ENCODE results near the gene ZFP14. TPM values are rescaled to one million over a fixed set of nuclear protein-coding genes. Genes with fewer than 3 reads are reported as not detected.

Gene ZFP14
- polyA plus RNA-seq, 2 of the 4 experiments (the other 2 are of a cell fraction) = 3.3 to 7.1 TPM

DNA sequence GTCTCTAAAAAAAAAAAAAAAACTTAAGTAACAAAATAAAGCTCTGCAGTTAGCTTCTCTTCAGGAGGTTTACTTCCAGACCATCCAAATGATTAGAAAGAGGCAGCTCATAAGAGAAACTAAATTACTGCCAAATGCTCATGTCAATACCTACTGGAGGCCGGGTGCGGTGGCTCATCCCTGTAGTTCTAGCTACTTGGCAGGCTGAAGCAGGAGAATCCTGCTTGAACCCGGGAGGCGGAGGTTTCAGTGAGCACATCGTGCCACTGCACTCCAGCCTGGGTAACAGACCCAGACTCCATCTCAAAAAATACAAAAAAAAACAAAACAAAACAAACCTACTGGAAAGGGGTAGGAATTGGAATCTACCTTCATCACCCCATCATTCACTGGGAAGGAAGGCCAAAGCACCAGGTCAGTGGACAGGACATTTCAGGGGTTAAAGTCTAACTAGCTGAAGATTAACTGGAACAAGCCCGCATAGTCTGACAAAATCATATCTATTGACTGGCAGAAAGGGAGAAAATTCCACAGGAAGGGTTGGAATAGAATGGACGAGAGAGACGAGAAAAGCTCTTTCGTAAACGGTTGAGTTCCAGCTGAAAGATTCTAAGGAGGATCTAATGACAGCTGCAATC lies 1.3 kb downstream of the ZFP14 start:
- peak overlapping the region; percentile 61 for H3K4me3 ChIP-seq
- DNase-seq (ENCODE audit: low read depth in 1 of 2, low spot score in 1 of 2) (no peak), ATAC-seq (no peak), FAIRE-seq (peak; percentile 28)
- peaks cover 5% of the 10 kb centered on the region; the same call in 2 of the 3 replicates for H3K4me1 ChIP-seq
- TF ChIP-seq, protein P1, sequence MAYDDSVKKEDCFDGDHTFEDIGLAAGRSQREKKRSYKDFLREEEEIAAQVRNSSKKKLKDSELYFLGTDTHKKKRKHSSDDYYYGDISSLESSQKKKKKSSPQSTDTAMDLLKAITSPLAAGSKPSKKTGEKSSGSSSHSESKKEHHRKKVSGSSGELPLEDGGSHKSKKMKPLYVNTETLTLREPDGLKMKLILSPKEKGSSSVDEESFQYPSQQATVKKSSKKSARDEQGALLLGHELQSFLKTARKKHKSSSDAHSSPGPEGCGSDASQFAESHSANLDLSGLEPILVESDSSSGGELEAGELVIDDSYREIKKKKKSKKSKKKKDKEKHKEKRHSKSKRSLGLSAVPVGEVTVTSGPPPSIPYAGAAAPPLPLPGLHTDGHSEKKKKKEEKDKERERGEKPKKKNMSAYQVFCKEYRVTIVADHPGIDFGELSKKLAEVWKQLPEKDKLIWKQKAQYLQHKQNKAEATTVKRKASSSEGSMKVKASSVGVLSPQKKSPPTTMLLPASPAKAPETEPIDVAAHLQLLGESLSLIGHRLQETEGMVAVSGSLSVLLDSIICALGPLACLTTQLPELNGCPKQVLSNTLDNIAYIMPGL (CRISPR knock-in tag; IDR thresholded peaks at IDR 0.05; ENCODE audit: borderline replicate concordance) = no peak
- TF ChIP-seq ZNF302 (CRISPR knock-in tag; IDR thresholded peaks at IDR 0.05) = no peak
- TF ChIP-seq, protein P2, sequence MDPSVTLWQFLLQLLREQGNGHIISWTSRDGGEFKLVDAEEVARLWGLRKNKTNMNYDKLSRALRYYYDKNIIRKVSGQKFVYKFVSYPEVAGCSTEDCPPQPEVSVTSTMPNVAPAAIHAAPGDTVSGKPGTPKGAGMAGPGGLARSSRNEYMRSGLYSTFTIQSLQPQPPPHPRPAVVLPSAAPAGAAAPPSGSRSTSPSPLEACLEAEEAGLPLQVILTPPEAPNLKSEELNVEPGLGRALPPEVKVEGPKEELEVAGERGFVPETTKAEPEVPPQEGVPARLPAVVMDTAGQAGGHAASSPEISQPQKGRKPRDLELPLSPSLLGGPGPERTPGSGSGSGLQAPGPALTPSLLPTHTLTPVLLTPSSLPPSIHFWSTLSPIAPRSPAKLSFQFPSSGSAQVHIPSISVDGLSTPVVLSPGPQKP (IDR thresholded peaks at IDR 0.05; ENCODE audit: low read depth, low read length) = no peak
- CTCF ChIA-PET = interaction anchor here (0.6 to 3.7 kb wide), 4 partner anchors 9 to 795 kb away, joined by 3 to 14 read pairs (median 10); partner anchors contain the start of genes ZNF260 and ZNF585A
- 81% methylated on average over 10 of the region's 10 CpGs for WGBS (ENCODE audit: missing lambda C conversion rate)
- H3K4me2 ChIP-seq = peak overlapping the region; percentile 94
- H3K27ac ChIP-seq = no peak overlapping the region
- peaks cover 79% of the 10 kb centered on the region for H3K9me3 ChIP-seq
- POLR2A ChIA-PET = interaction anchor here (1.2 to 2.3 kb wide), 5 partner anchors 17 to 473 kb away, joined by 3 to 13 read pairs (median 4); partner anchors contain the start of genes ZNF146, ZNF345, ZNF565 and ZNF566

DNA sequence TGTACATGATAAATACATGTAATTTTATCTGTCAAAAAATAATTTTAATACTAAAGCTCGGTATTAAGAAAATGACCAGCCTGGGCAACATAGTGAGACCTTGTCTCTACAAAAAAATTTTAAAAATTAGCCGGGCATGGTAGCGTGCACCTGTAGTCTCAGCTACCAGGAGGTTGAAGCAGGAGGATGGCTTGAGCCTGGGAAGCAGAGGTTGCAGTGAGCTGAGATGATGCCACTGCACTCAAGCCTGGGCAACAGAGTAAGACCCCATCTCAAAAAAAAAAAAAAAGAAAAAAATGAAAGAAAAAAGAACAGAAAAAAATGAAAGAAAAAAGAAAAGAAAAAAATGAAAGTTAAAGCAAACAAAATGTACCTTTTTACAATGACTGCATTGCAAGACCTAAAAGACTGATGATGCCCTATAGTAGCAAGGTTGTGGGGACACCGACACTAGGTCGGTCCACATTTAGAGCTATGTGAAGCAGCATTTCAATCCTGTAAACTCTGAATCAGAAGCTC lies 5.3 kb downstream of the ZFP14 start:
- 86% methylated on average over 5 of the region's 5 CpGs for WGBS (ENCODE audit: missing lambda C conversion rate)
- ChIA-PET POLR2A (no interaction called here), CTCF (interaction anchor here (0.5 to 1.1 kb wide), 3 partner anchors 15 to 267 kb away, joined by 3 to 5 read pairs (median 4); no protein-coding TSS in a partner anchor)
- H3K4me3 ChIP-seq = no peak overlapping the region
- peaks cover 5% of the 10 kb centered on the region; the same call in 2 of the 3 replicates for H3K4me1 ChIP-seq
- FAIRE-seq = no peak
- H3K4me2 ChIP-seq = no peak overlapping the region
- no peak overlapping the region for H3K27ac ChIP-seq
- no peak for ATAC-seq
- TF ChIP-seq PHF8 (IDR thresholded peaks at IDR 0.05; ENCODE audit: borderline replicate concordance, low read depth) (no peak), TFCP2L1 (CRISPR knock-in tag; IDR thresholded peaks at IDR 0.05) (no peak), MYC (IDR thresholded peaks at IDR 0.05; ENCODE audit: borderline replicate concordance, low read length) (no peak), FOXS1 (CRISPR knock-in tag; IDR thresholded peaks at IDR 0.05) (no peak)
- DNase-seq (ENCODE audit: low read depth in 1 of 2, low spot score in 1 of 2) = no peak
- H3K9me3 ChIP-seq = peaks cover 80% of the 10 kb centered on the region

DNA sequence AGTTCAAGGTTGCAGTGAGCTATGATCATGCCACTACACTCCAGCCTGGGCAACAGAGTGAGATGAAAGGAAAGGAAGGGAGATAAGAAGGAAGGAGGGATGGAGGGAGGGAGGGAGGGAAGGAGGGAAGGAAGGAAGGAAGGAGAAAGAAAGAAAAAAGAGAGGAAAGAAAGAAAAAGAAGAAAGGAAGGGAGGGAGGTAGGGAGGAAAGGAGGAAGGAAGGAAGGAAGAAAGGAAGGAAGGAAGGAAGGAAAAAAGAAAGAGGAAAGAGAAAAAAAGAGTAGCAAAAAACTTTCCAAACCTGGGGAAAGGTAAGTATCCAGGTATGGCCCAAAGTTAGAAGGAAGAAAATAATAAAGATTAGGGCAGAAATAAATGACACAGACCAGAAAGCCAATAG lies 7.1 kb downstream of the ZFP14 start:
- POLR2A ChIA-PET = no interaction called here
- FAIRE-seq = no peak
- peaks cover 86% of the 10 kb centered on the region for H3K9me3 ChIP-seq

DNA sequence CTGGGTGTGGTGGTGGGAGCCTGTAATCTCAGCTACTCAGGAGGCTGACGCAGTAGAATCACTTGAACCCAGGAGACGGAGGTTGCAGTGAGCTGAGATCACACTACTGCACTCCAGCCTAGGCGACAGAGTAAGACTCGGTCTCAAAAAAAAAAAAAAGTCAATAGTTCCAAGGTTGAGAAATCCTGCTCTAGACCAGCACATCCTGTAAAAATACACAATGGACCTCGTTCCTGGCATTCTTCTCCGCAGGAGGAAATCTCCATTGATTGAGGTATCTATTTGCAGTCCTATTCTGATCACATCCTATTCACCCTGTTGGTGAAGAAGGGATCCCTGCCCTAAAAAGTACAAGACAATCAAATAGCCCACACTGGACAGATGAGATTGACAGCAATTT lies 15.2 kb downstream of the ZFP14 start:
- Histone ChIP-seq H3K4me1 (no peaks in the 10 kb centered on the region), H3K27ac (no peak overlapping the region), H3K4me2 (no peak overlapping the region), H3K4me3 (no peak overlapping the region), H3K9me3 (peaks cover 91% of the 10 kb centered on the region)
- TF ChIP-seq EP300 (IDR thresholded peaks at IDR 0.05) = no peak
- 79% methylated on average over 6 of the region's 6 CpGs for WGBS (ENCODE audit: missing lambda C conversion rate)
- FAIRE-seq = no peak
- no peak for DNase-seq (ENCODE audit: low read depth in 1 of 2, low spot score in 1 of 2)
- POLR2A ChIA-PET = no interaction called here
- CTCF ChIA-PET = no interaction called here
- ATAC-seq = no peak

More for the DNA sequence above, 7.1 kb downstream of the ZFP14 start:
- CTCF ChIA-PET = interaction anchor here (0.6 kb wide), 1 partner anchor 227 kb away, joined by 4 read pairs; no protein-coding TSS in a partner anchor
- Histone ChIP-seq H3K4me1 (no peaks in the 10 kb centered on the region), H3K4me3 (no peak overlapping the region), H3K27ac (no peak overlapping the region), H3K4me2 (no peak overlapping the region)
- no peak for DNase-seq (ENCODE audit: low read depth in 1 of 2, low spot score in 1 of 2)
- ATAC-seq = no peak
- TF ChIP-seq, protein P3, sequence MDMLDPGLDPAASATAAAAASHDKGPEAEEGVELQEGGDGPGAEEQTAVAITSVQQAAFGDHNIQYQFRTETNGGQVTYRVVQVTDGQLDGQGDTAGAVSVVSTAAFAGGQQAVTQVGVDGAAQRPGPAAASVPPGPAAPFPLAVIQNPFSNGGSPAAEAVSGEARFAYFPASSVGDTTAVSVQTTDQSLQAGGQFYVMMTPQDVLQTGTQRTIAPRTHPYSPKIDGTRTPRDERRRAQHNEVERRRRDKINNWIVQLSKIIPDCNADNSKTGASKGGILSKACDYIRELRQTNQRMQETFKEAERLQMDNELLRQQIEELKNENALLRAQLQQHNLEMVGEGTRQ (IDR thresholded peaks at IDR 0.05) = no peak

All from A549 (cell line).